H9 (cell line): ENCODE measurements around the gene ITPR3. TPM values are rescaled to one million over a fixed set of nuclear protein-coding genes. Genes with fewer than 3 reads are reported as not detected.

Source experiments
- DNase-seq: peaks from one replicate; pipeline ENCODE4 v3.0.0-alpha.2; 2017
- H2AFZ ChIP-seq: one replicate; pipeline ENCODE4 v1.6.1; 2013; ENCODE audit warnings: mild to moderate bottlenecking, low read length, control low read depth, moderate library complexity
- H2AK5ac ChIP-seq: 2 replicates; pipeline ENCODE4 v1.6.1; 2013; ENCODE audit warnings: low read length, control low read depth, mixed read lengths; ENCODE audit not compliant: insufficient read length
- H2BK120ac ChIP-seq: one replicate; pipeline ENCODE4 v1.6.1; 2013; ENCODE audit warnings: low read depth, mild to moderate bottlenecking, low read length, control low read depth, inconsistent platforms; ENCODE audit not compliant: poor library complexity, severe bottlenecking
- H2BK12ac ChIP-seq: 2 replicates; pipeline ENCODE4 v1.6.1; 2013; ENCODE audit warnings: low read length, control low read depth, mixed read lengths, low read depth; ENCODE audit not compliant: insufficient read length
- H2BK15ac ChIP-seq: 2 replicates; pipeline ENCODE4 v1.6.1; 2013; ENCODE audit warnings: low read depth, low read length, control low read depth
- H2BK20ac ChIP-seq: one replicate; pipeline ENCODE4 v1.6.1; 2013; ENCODE audit warnings: low read depth, mild to moderate bottlenecking, low read length, control low read depth, inconsistent platforms; ENCODE audit not compliant: poor library complexity, severe bottlenecking
- H2BK5ac ChIP-seq: 2 replicates; pipeline ENCODE4 v1.6.1; 2013; ENCODE audit warnings: low read length, control low read depth, mixed read lengths; ENCODE audit not compliant: insufficient read length
- H3K14ac ChIP-seq: 2 replicates; pipeline ENCODE4 v1.6.1; 2013; ENCODE audit warnings: low read length, control low read depth; ENCODE audit not compliant: insufficient read depth
- H3K18ac ChIP-seq: 2 replicates; pipeline ENCODE4 v1.6.1; 2013; ENCODE audit warnings: low read depth, mild to moderate bottlenecking, mixed read lengths, low read length, control low read depth; ENCODE audit not compliant: insufficient read length
- H3K23ac ChIP-seq: 2 replicates; pipeline ENCODE4 v1.6.1; 2013; ENCODE audit warnings: low read length, control low read depth, mixed read lengths, low read depth; ENCODE audit not compliant: insufficient read length
- H3K23me2 ChIP-seq: 2 replicates; pipeline ENCODE4 v1.6.1; 2013; ENCODE audit warnings: low read depth, mild to moderate bottlenecking, mixed read lengths, low read length, control low read depth; ENCODE audit not compliant: insufficient read length, poor library complexity, severe bottlenecking
- H3K27ac ChIP-seq: 2 replicates; pipeline ENCODE4 v1.5.1; 2013; ENCODE audit warnings: low read length, control low read depth, mixed read lengths, low read depth; ENCODE audit not compliant: insufficient read length
- H3K27me3 ChIP-seq: 2 replicates; pipeline ENCODE4 v1.6.1; 2013; ENCODE audit warnings: low read length, control low read depth, inconsistent platforms; ENCODE audit not compliant: insufficient read depth
- H3K4ac ChIP-seq: 2 replicates; pipeline ENCODE4 v1.6.1; 2013; ENCODE audit warnings: low read depth, mild to moderate bottlenecking, control low read depth, inconsistent platforms, low read length, moderate library complexity
- H3K4me1 ChIP-seq: 2 replicates; pipeline ENCODE4 v1.6.1; 2013; ENCODE audit warnings: low read length, control low read depth, inconsistent platforms; ENCODE audit not compliant: insufficient read depth
- H3K4me2 ChIP-seq: 2 replicates; pipeline ENCODE4 v1.6.1; 2013; ENCODE audit warnings: low read length, control low read depth, mixed read lengths; ENCODE audit not compliant: insufficient read length, insufficient read depth
- H3K56ac ChIP-seq: 2 replicates; pipeline ENCODE4 v1.6.1; 2013; ENCODE audit warnings: low read depth, mild to moderate bottlenecking, mixed read lengths, low read length, control low read depth; ENCODE audit not compliant: insufficient read length
- H3K79me1 ChIP-seq: 2 replicates; pipeline ENCODE4 v1.6.1; 2013; ENCODE audit warnings: low read depth, mild to moderate bottlenecking, moderate library complexity, low read length, control low read depth, inconsistent platforms; ENCODE audit not compliant: insufficient read depth, poor library complexity, severe bottlenecking
- H3K79me2 ChIP-seq: 2 replicates; pipeline ENCODE4 v1.6.1; 2013; ENCODE audit warnings: low read length, control low read depth, inconsistent platforms; ENCODE audit not compliant: insufficient read depth
- H3K9ac ChIP-seq: 2 replicates; pipeline ENCODE4 v1.6.1; 2013; ENCODE audit warnings: low read length, control low read depth, mixed read lengths; ENCODE audit not compliant: insufficient read length; ENCODE audit errors: extremely low read depth
- H3K9me3 ChIP-seq: one replicate; pipeline ENCODE4 v1.6.1; 2013; ENCODE audit warnings: low read depth, low read length, inconsistent platforms; ENCODE audit not compliant: control insufficient read depth
- H3T11ph ChIP-seq: one replicate; pipeline ENCODE4 v1.6.1; 2013; ENCODE audit warnings: mild to moderate bottlenecking, low read length, control low read depth, inconsistent platforms
- H4K20me1 ChIP-seq: one replicate; pipeline ENCODE4 v1.6.1; 2013; ENCODE audit not compliant: control insufficient read depth, insufficient read length, insufficient read depth
- H4K5ac ChIP-seq: 2 replicates; pipeline ENCODE4 v1.6.1; 2013; ENCODE audit warnings: low read depth, mild to moderate bottlenecking, mixed read lengths, low read length, control low read depth; ENCODE audit not compliant: insufficient read length
- H4K8ac ChIP-seq: replicated peaks from 2 replicates; pipeline ENCODE4 v1.6.1; 2013; ENCODE audit warnings: low read length, control low read depth, mixed read lengths, low read depth; ENCODE audit not compliant: insufficient read length
- H4K91ac ChIP-seq: 2 replicates; pipeline ENCODE4 v1.6.1; 2013; ENCODE audit warnings: low read depth, mild to moderate bottlenecking, moderate library complexity, mixed read lengths, low read length, control low read depth; ENCODE audit not compliant: insufficient read length
- H3K27ac Mint-ChIP-seq, 3 experiments: 2 replicates in 2 of 3; 3 replicates in 1 of 3; pipeline ENCODE4 v1.8.0; 2020 to 2021; ENCODE audit warnings: mixed read lengths in 3 of 3, mild to moderate bottlenecking in 1 of 3, moderate library complexity in 1 of 3
- H3K27me3 Mint-ChIP-seq: 2 replicates; pipeline ENCODE4 v1.8.0; 2021; ENCODE audit warnings: low read depth, mild to moderate bottlenecking, moderate library complexity, mixed read lengths
- H3K36me3 Mint-ChIP-seq, 3 experiments: 2 replicates in 2 of 3; 3 replicates in 1 of 3; pipeline ENCODE4 v1.8.0; 2020 to 2021; ENCODE audit warnings: low read depth in 3 of 3, mixed read lengths in 3 of 3; ENCODE audit not compliant: insufficient read depth in 1 of 3
- H3K4me1 Mint-ChIP-seq, 2 experiments: 2 replicates each; pipeline ENCODE4 v1.8.0; 2020; ENCODE audit warnings: mixed read lengths in 2 of 2
- H3K4me3 Mint-ChIP-seq, 2 experiments: 2 replicates in 1 of 2; 3 replicates in 1 of 2; pipeline ENCODE4 v1.8.0; 2020 to 2021; ENCODE audit warnings: mild to moderate bottlenecking in 2 of 2, mixed read lengths in 2 of 2, moderate library complexity in 1 of 2
- H3K9me3 Mint-ChIP-seq, 2 experiments: 2 replicates in 1 of 2; 3 replicates in 1 of 2; pipeline ENCODE4 v1.8.0; 2020; ENCODE audit warnings: mild to moderate bottlenecking in 2 of 2, mixed read lengths in 2 of 2, moderate library complexity in 1 of 2
- WGBS: extraction: QIAGEN DNeasy Blood & Tissue Kit; methylation state at CpG from one replicate; pipeline ENCODE4 v1.1.7; 2013; ENCODE audit warnings: missing lambda C conversion rate, low lambda C conversion rate, mixed read lengths; ENCODE audit not compliant: insufficient read length; ENCODE audit errors: extremely low coverage; 5-methylcytosine and 5-hydroxymethylcytosine counted together
- total RNA-seq: library from RNA; stranded (reverse); gene quantifications from 2 replicates; pipeline ENCODE4 v1.2.1, GENCODE V29; 2021
- TF ChIP-seq, protein P1 (sequence below): fragments of 200-600 bp; sonication (generic); conservative IDR thresholded peaks from 3 replicates; pipeline ENCODE4 v1.8.0; 2021; ENCODE audit warnings: antibody characterized with exemption, mild to moderate bottlenecking

ITPR3 gene
- total RNA-seq, 1 experiment from 2014 or later, result 40.3 TPM

GRCh38 chr6:33726696-33727095 is 105.6 kb downstream of the ITPR3 start:
- Mint-ChIP-seq H3K9me3 (no peaks in the 10 kb centered on the region), H3K36me3 (no peaks in the 10 kb centered on the region), H3K4me1 (peaks cover 51% of the 10 kb centered on the region in 2 experiments), H3K27ac (no peak overlapping the region; a peak in 1 of 7 replicates), H3K4me3 (no peak overlapping the region), H3K27me3 (peaks cover 21% of the 10 kb centered on the region)
- no peak overlapping the region for H3K18ac ChIP-seq
- no peak overlapping the region for H4K8ac ChIP-seq
- no peak overlapping the region; the same call in 1 of the 2 replicates for H3K14ac ChIP-seq
- H2AK5ac ChIP-seq, result no peak overlapping the region
- H4K91ac ChIP-seq, result no peak overlapping the region
- DNase-seq, result no peak
- TF ChIP-seq, protein P1, sequence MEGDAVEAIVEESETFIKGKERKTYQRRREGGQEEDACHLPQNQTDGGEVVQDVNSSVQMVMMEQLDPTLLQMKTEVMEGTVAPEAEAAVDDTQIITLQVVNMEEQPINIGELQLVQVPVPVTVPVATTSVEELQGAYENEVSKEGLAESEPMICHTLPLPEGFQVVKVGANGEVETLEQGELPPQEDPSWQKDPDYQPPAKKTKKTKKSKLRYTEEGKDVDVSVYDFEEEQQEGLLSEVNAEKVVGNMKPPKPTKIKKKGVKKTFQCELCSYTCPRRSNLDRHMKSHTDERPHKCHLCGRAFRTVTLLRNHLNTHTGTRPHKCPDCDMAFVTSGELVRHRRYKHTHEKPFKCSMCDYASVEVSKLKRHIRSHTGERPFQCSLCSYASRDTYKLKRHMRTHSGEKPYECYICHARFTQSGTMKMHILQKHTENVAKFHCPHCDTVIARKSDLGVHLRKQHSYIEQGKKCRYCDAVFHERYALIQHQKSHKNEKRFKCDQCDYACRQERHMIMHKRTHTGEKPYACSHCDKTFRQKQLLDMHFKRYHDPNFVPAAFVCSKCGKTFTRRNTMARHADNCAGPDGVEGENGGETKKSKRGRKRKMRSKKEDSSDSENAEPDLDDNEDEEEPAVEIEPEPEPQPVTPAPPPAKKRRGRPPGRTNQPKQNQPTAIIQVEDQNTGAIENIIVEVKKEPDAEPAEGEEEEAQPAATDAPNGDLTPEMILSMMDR, result no peak
- no peaks in the 10 kb centered on the region for H3K27me3 ChIP-seq
- no peak overlapping the region for H2AFZ ChIP-seq
- H3K4me1 ChIP-seq, result peaks cover 4% of the 10 kb centered on the region; the same call in 1 of the 2 replicates
- H2BK120ac ChIP-seq, result no peak overlapping the region
- H4K20me1 ChIP-seq, result no peaks in the 10 kb centered on the region
- no peak overlapping the region for H3K4ac ChIP-seq
- H3K27ac ChIP-seq, result no peak overlapping the region
- no peak overlapping the region for H2BK15ac ChIP-seq
- no peak overlapping the region for H4K5ac ChIP-seq
- H3K79me2 ChIP-seq, result no peaks in the 10 kb centered on the region
- no peak overlapping the region for H3K23ac ChIP-seq
- no peak overlapping the region for H3K4me2 ChIP-seq
- H3K56ac ChIP-seq, result no peak overlapping the region
- no peak overlapping the region for H2BK12ac ChIP-seq
- H3K23me2 ChIP-seq, result no peaks in the 10 kb centered on the region
- H3K79me1 ChIP-seq, result no peaks in the 10 kb centered on the region
- no peak overlapping the region for H3K9ac ChIP-seq
- no peaks in the 10 kb centered on the region for H3K9me3 ChIP-seq
- H2BK20ac ChIP-seq, result no peak overlapping the region
- H2BK5ac ChIP-seq, result no peak overlapping the region
- H3T11ph ChIP-seq, result no peak overlapping the region
- WGBS, result no CpG with 5 or more reads among the region's 15 CpGs
